Measurements from ENCODE around the gene SPDYE2B.
A peak's percentile ranks its signal among the peaks of the same experiment; 100 is the strongest.
"Not testable (repeated sequence)": the region's sequence is repeated elsewhere in the genome, so short reads cannot be mapped to it uniquely, and the experiment has no call there.

The SPDYE2B gene

GRCh38 chr7:102649924-102650323 lies at the start of gene SPDYE2B:
TSS of gene SPDYE2B (plus strand) at chr7:102650319. CDS start at chr7:102652349, 2,030 bp downstream.
- not testable (repeated sequence) for DNase-seq (ENCODE audit: low read depth in 2 of 2)

GRCh38 chr7:102602317-102602716 lies 47.8 kb upstream of the SPDYE2B start:
- DNase-seq (ENCODE audit: low read depth in 2 of 2) = not testable (repeated sequence)

GRCh38 chr7:102604431-102605145 lies 45.5 kb upstream of the SPDYE2B start:
- not testable (repeated sequence) for DNase-seq (ENCODE audit: low read depth in 2 of 2)

- DNase-seq (ENCODE audit: low read depth in 2 of 2) = not testable (repeated sequence)
Observed at GRCh38 chr7:102606848-102607247, 43.3 kb upstream of the SPDYE2B start.

- DNase-seq (ENCODE audit: low read depth in 2 of 2) = not testable (repeated sequence)
Observed at GRCh38 chr7:102609734-102610133, 40.4 kb upstream of the SPDYE2B start.

GRCh38 chr7:102610441-102610840 lies 39.7 kb upstream of the SPDYE2B start:
- DNase-seq (ENCODE audit: low read depth in 2 of 2) = not testable (repeated sequence)

- DNase-seq (ENCODE audit: low read depth in 2 of 2) = not testable (repeated sequence)
Observed at GRCh38 chr7:102611013-102611674, 39.0 kb upstream of the SPDYE2B start.

GRCh38 chr7:102611675-102612325 lies 38.3 kb upstream of the SPDYE2B start:
- DNase-seq (ENCODE audit: low read depth in 2 of 2) = not testable (repeated sequence)

- not testable (repeated sequence) for DNase-seq (ENCODE audit: low read depth in 2 of 2)
Observed at GRCh38 chr7:102613575-102614345, 36.4 kb upstream of the SPDYE2B start.

GRCh38 chr7:102614346-102614697 lies 35.8 kb upstream of the SPDYE2B start:
- DNase-seq (ENCODE audit: low read depth in 2 of 2) = not testable (repeated sequence)

GRCh38 chr7:102614873-102615272 lies 35.2 kb upstream of the SPDYE2B start:
- DNase-seq (ENCODE audit: low read depth in 2 of 2) = not testable (repeated sequence)

- not testable (repeated sequence) for DNase-seq (ENCODE audit: low read depth in 2 of 2)
Observed at GRCh38 chr7:102615930-102616329, 34.2 kb upstream of the SPDYE2B start.

GRCh38 chr7:102616507-102617125 lies 33.5 kb upstream of the SPDYE2B start, which contains the start of gene RASA4:
TSS of gene RASA4 (minus strand) at chr7:102616756. CDS start at chr7:102616689, 67 bp downstream.
- peak in 1 of 2 donors; percentile 14 for DNase-seq (ENCODE audit: low read depth in 2 of 2)

- not testable (repeated sequence) for DNase-seq (ENCODE audit: low read depth in 2 of 2)
Observed at GRCh38 chr7:102618122-102618521, 32.0 kb upstream of the SPDYE2B start.

GRCh38 chr7:102627271-102627904 lies 22.7 kb upstream of the SPDYE2B start:
- DNase-seq (ENCODE audit: low read depth in 2 of 2) = not testable (repeated sequence)

GRCh38 chr7:102630622-102631021 lies 19.5 kb upstream of the SPDYE2B start:
- not testable (repeated sequence) for DNase-seq (ENCODE audit: low read depth in 2 of 2)

- not testable (repeated sequence) for DNase-seq (ENCODE audit: low read depth in 2 of 2)
Observed at GRCh38 chr7:102634299-102634698, 15.8 kb upstream of the SPDYE2B start.

- DNase-seq (ENCODE audit: low read depth in 2 of 2) = not testable (repeated sequence)
Observed at GRCh38 chr7:102635354-102635753, 14.8 kb upstream of the SPDYE2B start.

GRCh38 chr7:102636956-102637355 lies 13.2 kb upstream of the SPDYE2B start:
- not testable (repeated sequence) for DNase-seq (ENCODE audit: low read depth in 2 of 2)

GRCh38 chr7:102638848-102639247 lies 11.3 kb upstream of the SPDYE2B start:
- DNase-seq (ENCODE audit: low read depth in 2 of 2) = not testable (repeated sequence)

GRCh38 chr7:102642691-102643090 lies 7.4 kb upstream of the SPDYE2B start, which contains the start of gene UPK3BL1:
TSS of gene UPK3BL1 (minus strand) at chr7:102642791. CDS start at chr7:102642741, 50 bp downstream.
- DNase-seq (ENCODE audit: low read depth in 2 of 2) = not testable (repeated sequence)

Data from activated CD8-positive, alpha-beta memory T cell treated with anti-CD3 and anti-CD28 coated beads for 4 hours (primary cell).